Stimulated activated naive CD8-positive, alpha-beta T cell treated with anti-CD3 and anti-CD28 coated beads, Interleukin-15, amount 100 ng/mL, for 72 hours (primary cell): ENCODE measurements around the gene OR51A2.
"Not testable (repeated sequence)": the region's sequence is repeated elsewhere in the genome, so short reads cannot be mapped to it uniquely, and the experiment has no call there.

Source experiments
- ATAC-seq: fragments of 150-1000 bp; cut with Tn5 transposase; 2 replicates; pipeline ENCODE4 v1.10.0; 2021; ENCODE audit warnings: mild to moderate bottlenecking, moderate library complexity
- DNase-seq, 2 donors: peaks; one replicate each; pipeline ENCODE4 v3.0.0; 2021 to 2022
- H3K27ac Mint-ChIP-seq, 2 donors: one replicate each; pipeline ENCODE4 v1.8.0; 2022; ENCODE audit warnings: mild to moderate bottlenecking in 2 of 2, mixed read lengths in 2 of 2, moderate library complexity in 2 of 2
- H3K27me3 Mint-ChIP-seq: one replicate; pipeline ENCODE4 v1.8.0; 2022; ENCODE audit warnings: mixed read lengths
- H3K4me1 Mint-ChIP-seq: one replicate; pipeline ENCODE4 v1.8.0; 2022; ENCODE audit warnings: mild to moderate bottlenecking, mixed read lengths
- H3K4me3 Mint-ChIP-seq, 2 donors: one replicate each; pipeline ENCODE4 v1.8.0; 2022; ENCODE audit warnings: mild to moderate bottlenecking in 2 of 2, mixed read lengths in 2 of 2, moderate library complexity in 1 of 2
- H3K9me3 Mint-ChIP-seq, 2 donors: one replicate each; pipeline ENCODE4 v1.8.0; 2022; ENCODE audit warnings: mixed read lengths in 2 of 2

Gene OR51A2

GRCh38 chr11:4955613-4956012 lies at the start of gene OR51A2:
OR51A2 (minus strand) TSS chr11:4955713; CDS start chr11:4955713, 0 bp downstream.
- H3K4me1 Mint-ChIP-seq, H3K9me3 Mint-ChIP-seq, H3K4me3 Mint-ChIP-seq, H3K27ac Mint-ChIP-seq, H3K27me3 Mint-ChIP-seq, ATAC-seq, DNase-seq: not testable (repeated sequence)

- Mint-ChIP-seq H3K27me3 (peaks cover 22% of the 10 kb centered on the region), H3K4me3 (no peak overlapping the region), H3K4me1 (no peaks in the 10 kb centered on the region), H3K9me3 (no peaks in the 10 kb centered on the region), H3K27ac (no peak overlapping the region)
- no peak for DNase-seq
- no peak for ATAC-seq
Observed at GRCh38 chr11:5004424-5005274, 49.1 kb upstream of the OR51A2 start.

GRCh38 chr11:4994551-4994950 lies 39.0 kb upstream of the OR51A2 start, which contains the start of gene OR51L1:
OR51L1 (plus strand) TSS chr11:4994851; CDS start chr11:4998983, 4,132 bp downstream.
- Mint-ChIP-seq H3K27ac (no peak within 1 kb of the TSS), H3K4me3 (no peak within 1 kb of the TSS), H3K4me1 (no peaks in the 10 kb centered on the region), H3K9me3 (no peaks in the 10 kb centered on the region), H3K27me3 (peaks cover 7% of the 10 kb centered on the region)
- no peak for DNase-seq
- ATAC-seq = no peak

- no peak for DNase-seq
- no peaks in the 10 kb centered on the region for H3K4me1 Mint-ChIP-seq
Observed at GRCh38 chr11:4991060-4991459, 35.5 kb upstream of the OR51A2 start.

GRCh38 chr11:4983841-4984240 lies 28.3 kb upstream of the OR51A2 start:
- H3K4me1 Mint-ChIP-seq = no peaks in the 10 kb centered on the region
- no peak overlapping the region for H3K4me3 Mint-ChIP-seq
- no peaks in the 10 kb centered on the region for H3K9me3 Mint-ChIP-seq
- ATAC-seq (no peak), DNase-seq (no peak)
- H3K27ac Mint-ChIP-seq = no peak overlapping the region
- no peaks in the 10 kb centered on the region for H3K27me3 Mint-ChIP-seq

More at GRCh38 chr11:4991060-4991459, 35.5 kb upstream of the OR51A2 start:
- no peak overlapping the region for H3K27ac Mint-ChIP-seq
- no peak overlapping the region for H3K4me3 Mint-ChIP-seq
- H3K27me3 Mint-ChIP-seq = no peaks in the 10 kb centered on the region
- ATAC-seq = no peak
- H3K9me3 Mint-ChIP-seq = no peaks in the 10 kb centered on the region

- Mint-ChIP-seq H3K27ac (no peak overlapping the region), H3K9me3 (peaks cover 6% of the 10 kb centered on the region in 2 donors), H3K4me1 (no peaks in the 10 kb centered on the region), H3K27me3 (no peaks in the 10 kb centered on the region), H3K4me3 (no peak overlapping the region)
- ATAC-seq (no peak), DNase-seq (no peak)
Observed at GRCh38 chr11:4982678-4983077, 27.2 kb upstream of the OR51A2 start.

- ATAC-seq (no peak), DNase-seq (no peak)
- Mint-ChIP-seq H3K4me1 (no peaks in the 10 kb centered on the region), H3K27ac (no peak overlapping the region), H3K4me3 (no peak overlapping the region), H3K27me3 (no peaks in the 10 kb centered on the region), H3K9me3 (peaks cover 6 to 7% of the 10 kb centered on the region in 2 donors)
Observed at GRCh38 chr11:4979036-4979435, 23.5 kb upstream of the OR51A2 start.

- H3K9me3 Mint-ChIP-seq = peaks cover 6 to 7% of the 10 kb centered on the region in 2 donors
- H3K27ac Mint-ChIP-seq = no peak overlapping the region
- peaks cover 5% of the 10 kb centered on the region for H3K27me3 Mint-ChIP-seq
- no peak overlapping the region for H3K4me3 Mint-ChIP-seq
- H3K4me1 Mint-ChIP-seq = no peaks in the 10 kb centered on the region
- DNase-seq (no peak), ATAC-seq (no peak)
Observed at GRCh38 chr11:4975436-4975835, 19.9 kb upstream of the OR51A2 start.

- no peak for ATAC-seq
- H3K4me1 Mint-ChIP-seq = no peaks in the 10 kb centered on the region
- DNase-seq = no peak
- peaks cover 7 to 18% of the 10 kb centered on the region in 2 donors for H3K9me3 Mint-ChIP-seq
- H3K27ac Mint-ChIP-seq = peak overlapping the region in 1 of 2 donors; percentile 50
- H3K4me3 Mint-ChIP-seq = no peak overlapping the region
- H3K27me3 Mint-ChIP-seq = peaks cover 11% of the 10 kb centered on the region
Observed at GRCh38 chr11:4962816-4963215, 7.3 kb upstream of the OR51A2 start.

- Mint-ChIP-seq H3K9me3 (peaks cover 2 to 18% of the 10 kb centered on the region in 2 donors), H3K27me3 (peaks cover 2% of the 10 kb centered on the region), H3K27ac (no peak overlapping the region), H3K4me3 (no peak overlapping the region), H3K4me1 (no peaks in the 10 kb centered on the region)
- ATAC-seq (no peak), DNase-seq (no peak)
Observed at GRCh38 chr11:4960877-4961276, 5.4 kb upstream of the OR51A2 start.

- DNase-seq (no peak), ATAC-seq (no peak)
- Mint-ChIP-seq H3K27me3 (no peaks in the 10 kb centered on the region), H3K4me3 (no peak overlapping the region), H3K9me3 (peaks cover 0 to 5% of the 10 kb centered on the region in 2 donors), H3K27ac (no peak overlapping the region), H3K4me1 (no peaks in the 10 kb centered on the region)
Observed at GRCh38 chr11:4957396-4957795, 1.9 kb upstream of the OR51A2 start.

GRCh38 chr11:4947505-4947904 lies 8.0 kb downstream of the OR51A2 start, which contains the start of gene OR51A4:
OR51A4 (minus strand) TSS chr11:4947605; CDS start chr11:4947100, 505 bp downstream.
- Mint-ChIP-seq H3K4me3 (no peak within 1 kb of the TSS), H3K27me3 (no peaks in the 10 kb centered on the region), H3K27ac (no peak within 1 kb of the TSS), H3K4me1 (no peaks in the 10 kb centered on the region), H3K9me3 (no peaks in the 10 kb centered on the region)
- DNase-seq (no peak), ATAC-seq (no peak)

- no peaks in the 10 kb centered on the region for H3K27me3 Mint-ChIP-seq
- no peak for ATAC-seq
- no peak for DNase-seq
- no peaks in the 10 kb centered on the region for H3K9me3 Mint-ChIP-seq
- no peak overlapping the region for H3K27ac Mint-ChIP-seq
- H3K4me3 Mint-ChIP-seq = no peak overlapping the region
- H3K4me1 Mint-ChIP-seq = no peaks in the 10 kb centered on the region
Observed at GRCh38 chr11:4936745-4937144, 18.8 kb downstream of the OR51A2 start.

- Mint-ChIP-seq H3K9me3 (no peaks in the 10 kb centered on the region), H3K4me1 (no peaks in the 10 kb centered on the region), H3K27ac (no peak overlapping the region), H3K4me3 (no peak overlapping the region), H3K27me3 (no peaks in the 10 kb centered on the region)
- no peak for ATAC-seq
- no peak for DNase-seq
Observed at GRCh38 chr11:4932751-4933150, 22.8 kb downstream of the OR51A2 start.

- Mint-ChIP-seq H3K4me3 (no peak overlapping the region), H3K27ac (no peak overlapping the region), H3K27me3 (no peaks in the 10 kb centered on the region), H3K9me3 (no peaks in the 10 kb centered on the region), H3K4me1 (no peaks in the 10 kb centered on the region)
- ATAC-seq (no peak), DNase-seq (no peak)
Observed at GRCh38 chr11:4926608-4927007, 28.9 kb downstream of the OR51A2 start.

- no peaks in the 10 kb centered on the region for H3K27me3 Mint-ChIP-seq
- no peak within 1 kb of the TSS for H3K4me3 Mint-ChIP-seq
- ATAC-seq = no peak
- no peak within 1 kb of the TSS for H3K27ac Mint-ChIP-seq
- no peaks in the 10 kb centered on the region for H3K9me3 Mint-ChIP-seq
- no peaks in the 10 kb centered on the region for H3K4me1 Mint-ChIP-seq
- no peak for DNase-seq
Observed at GRCh38 chr11:4924239-4924638, 31.3 kb downstream of the OR51A2 start, which contains the start of gene OR51G1. OR51G1 (minus strand) TSS chr11:4924339; CDS start chr11:4924339, 0 bp downstream.
